PC-9 (cell line): ENCODE results near the gene LRRC1. TPM values are rescaled to one million over a fixed set of nuclear protein-coding genes. Genes with fewer than 3 reads are reported as not detected.

Experiments
- Bru-seq: library from RNA; stranded (reverse); fragments of 400-500 nt; gene quantifications from one replicate; lab custom pipeline; 2021; lab: Mats Ljungman, UMichigan
- BruChase-seq, 2 experiments: library from RNA; stranded (reverse); fragments of 400-500 nt; gene quantifications; one replicate each; lab custom pipeline; 2021; lab: Mats Ljungman, UMichigan
- BruUV-seq: library from RNA; stranded (reverse); fragments of 400-500 nt; replicated peaks from 2 replicates; lab custom pipeline; 2021; lab: Mats Ljungman, UMichigan
- CTCF ChIA-PET: fragments of 300-600 bp; sonication (Branson Sonifier 250); formaldehyde crosslinking; loops from one replicate; lab custom pipeline; 2022; ENCODE audit warnings: antibody characterized with exemption; lab: Charles Lee
- POLR2A ChIA-PET: fragments of 300-600 bp; sonication (Branson Sonifier 250); formaldehyde crosslinking; loops from one replicate; lab custom pipeline; 2022; ENCODE audit warnings: antibody characterized with exemption; ENCODE audit not compliant: unreplicated experiment; lab: Charles Lee
- DNase-seq, 2 experiments: peaks; one replicate each; pipeline versions ENCODE4 v3.0.0 to v3.0.0-alpha.2; 2015 to 2022; ENCODE audit warnings: mixed read lengths in 1 of 2
- H2AFZ ChIP-seq: fragments of 200-600 bp; sonication (generic); 2 replicates; pipeline ENCODE4 v1.8.1; 2017; ENCODE audit warnings: antibody characterized with exemption
- H3F3A ChIP-seq: fragments of 200-600 bp; sonication (generic); 2 replicates; pipeline ENCODE4 v1.8.1; 2017; ENCODE audit warnings: antibody characterized with exemption, mild to moderate bottlenecking, low read depth; ENCODE audit not compliant: insufficient read depth
- H3K27ac ChIP-seq: fragments of 200-600 bp; sonication (generic); 2 replicates; pipeline ENCODE4 v1.6.1; 2016; ENCODE audit warnings: mixed run types
- H3K27me3 ChIP-seq: fragments of 200-600 bp; sonication (generic); 2 replicates; pipeline ENCODE4 v1.6.1; 2016; ENCODE audit warnings: low read depth, mixed run types; ENCODE audit not compliant: insufficient read depth
- H3K36me3 ChIP-seq: fragments of 200-600 bp; sonication (generic); 2 replicates; pipeline ENCODE4 v1.6.1; 2016; ENCODE audit warnings: low read depth, mixed run types
- H3K4me1 ChIP-seq: fragments of 200-600 bp; sonication (generic); replicated peaks from 2 replicates; pipeline ENCODE4 v1.6.1; 2016; ENCODE audit warnings: mixed run types; ENCODE audit not compliant: insufficient read depth
- H3K4me2 ChIP-seq: fragments of 200-600 bp; sonication (generic); 2 replicates; pipeline ENCODE4 v1.6.1; 2017; ENCODE audit warnings: mixed run types
- H3K4me3 ChIP-seq: fragments of 200-600 bp; sonication (generic); 2 replicates; pipeline ENCODE4 v1.6.1; 2016; ENCODE audit warnings: mixed run types
- H3K79me2 ChIP-seq: fragments of 200-600 bp; sonication (generic); 2 replicates; pipeline ENCODE4 v1.6.1; 2017; ENCODE audit warnings: low read depth, mixed run types
- H3K9me2 ChIP-seq: fragments of 200-600 bp; sonication (generic); 2 replicates; pipeline ENCODE4 v1.8.1; 2017; ENCODE audit warnings: mild to moderate bottlenecking; ENCODE audit not compliant: insufficient read depth
- H3K9me3 ChIP-seq: fragments of 200-600 bp; sonication (generic); 2 replicates; pipeline ENCODE4 v1.8.1; 2016; ENCODE audit warnings: low read depth; ENCODE audit not compliant: insufficient read depth
- H4K20me1 ChIP-seq: fragments of 200-600 bp; sonication (generic); 2 replicates; pipeline ENCODE4 v1.8.1; 2017; ENCODE audit not compliant: insufficient read depth
- CTCF ChIP-seq: fragments of 200-600 bp; sonication (generic); conservative IDR thresholded peaks from 2 replicates; pipeline ENCODE4 v1.6.1; 2017; ENCODE audit warnings: mixed run types, antibody characterized with exemption, mild to moderate bottlenecking, moderate library complexity
- EZH2 ChIP-seq: fragments of 200-600 bp; sonication (generic); IDR thresholded peaks from 2 replicates; pipeline ENCODE4 v1.8.0; 2017; ENCODE audit warnings: antibody characterized with exemption, low read depth
- intact Hi-C: fragments of 100-400 bp; cut with micrococcal nuclease; formaldehyde crosslinking; loops from one replicate; pipeline ENCODE4 v1.10.0; 2022; ENCODE audit not compliant: unreplicated experiment
- long read RNA-seq: library from polyadenylated mRNA; stranded (forward); transcript quantifications from one replicate; pipeline ENCODE4 v2.0.0, GENCODE V29; 2022
- total RNA-seq: library from RNA; stranded (reverse); gene quantifications from 2 replicates; pipeline ENCODE4 v1.2.3, GENCODE V29; 2021

The LRRC1 gene
- total RNA-seq = 23.0 and 26.4 TPM in 2 replicates
- Bru-seq, nascent RNA = percentile 81 among the genes with signal in this experiment
- BruChase-seq, experiment 1, labeled RNA remaining after a 2-hour chase = percentile 74 among the genes with signal in this experiment
- BruChase-seq, experiment 2, labeled RNA remaining after a 6-hour chase = percentile 65 among the genes with signal in this experiment
- long read RNA-seq, transcript LRRC1-202 (14 exons, 3,180 nt) = major isoform, 60 of 75 reads
- long read RNA-seq, partial matches to known transcripts = 1 of 75 reads
- long read RNA-seq, other reads (novel, unspliced or antisense) = 13 of 75 reads

DNA sequence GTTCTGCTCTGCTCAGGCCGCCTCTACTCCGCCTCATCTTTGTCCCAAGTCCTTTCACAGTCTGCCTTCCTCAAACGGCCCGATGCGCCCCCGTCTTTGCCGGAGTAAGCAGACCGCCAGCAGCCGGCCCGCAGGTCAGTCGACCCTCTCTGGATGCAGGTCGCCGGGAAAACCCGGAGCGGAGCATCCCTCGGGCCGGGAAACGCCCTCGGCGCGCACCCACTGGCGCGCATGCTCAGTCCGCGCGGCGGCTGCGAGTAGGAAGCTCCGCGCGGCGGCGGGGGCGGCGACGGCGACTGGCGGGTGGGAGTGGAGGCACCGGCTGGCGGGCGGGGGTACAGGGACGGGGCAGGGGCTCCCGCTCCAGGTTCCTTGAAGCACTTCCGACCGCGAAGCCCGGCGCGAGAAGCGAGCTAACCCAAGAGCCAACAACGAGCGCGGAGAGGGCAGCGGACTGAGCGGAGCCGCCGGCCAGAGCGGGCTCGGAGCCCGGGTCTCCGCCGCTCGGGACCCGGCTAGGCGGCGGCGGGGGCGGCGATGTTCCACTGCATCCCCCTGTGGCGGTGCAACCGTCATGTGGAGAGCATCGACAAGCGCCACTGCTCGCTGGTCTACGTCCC is at the start of gene LRRC1:
Gene LRRC1, plus strand, starts transcription at position 286 of the 620 bp plus-strand sequence. Its CDS starts 252 bp downstream, at position 538.
- H3K79me2 ChIP-seq = peaks cover 50% of the 10 kb centered on the region
- H3K36me3 ChIP-seq = no peaks in the 10 kb centered on the region

GRCh38 chr6:53746442-53747103 is 48.2 kb upstream of the LRRC1 start:
- Histone ChIP-seq H3F3A (peaks cover 20% of the 10 kb centered on the region), H3K79me2 (no peaks in the 10 kb centered on the region), H3K4me2 (peak overlapping the region; percentile 57), H3K4me1 (peaks cover 36% of the 10 kb centered on the region), H3K27ac (peak overlapping the region; percentile 55), H3K9me3 (no peaks in the 10 kb centered on the region), H3K9me2 (no peaks in the 10 kb centered on the region), H2AFZ (no peak overlapping the region), H4K20me1 (no peaks in the 10 kb centered on the region), H3K4me3 (no peak overlapping the region; the same call in 1 of the 2 replicates), H3K27me3 (no peaks in the 10 kb centered on the region), H3K36me3 (no peaks in the 10 kb centered on the region)
- no TSS peak for BruUV-seq
- ChIA-PET CTCF (interaction anchor here (0.6 to 0.7 kb wide), 2 partner anchors 18 to 28 kb away, joined by 3 to 4 read pairs; no protein-coding TSS in a partner anchor), POLR2A (no interaction called here)
- peak in 1 of 2 experiments; percentile 66 for DNase-seq
- intact Hi-C loops = loop anchor here (5.0 kb wide), 1 partner anchor 46 kb away; no protein-coding TSS in a partner anchor
- no peak for TF ChIP-seq CTCF
- TF ChIP-seq EZH2 = no peak

More for the DNA sequence above, at the start of gene LRRC1:
- H3K4me3 ChIP-seq = peak within 1 kb of the TSS; percentile 86
- peaks cover 19% of the 10 kb centered on the region for H3F3A ChIP-seq
- intact Hi-C loops = loop anchor here (1.0 to 10.0 kb wide), 7 partner anchors 48 to 300 kb away; partner anchors contain the start of gene GCLC
- no TSS peak for BruUV-seq
- POLR2A ChIA-PET = interaction anchor here (0.5 to 0.7 kb wide), 6 partner anchors 67 to 1352 kb away, joined by 3 to 9 read pairs (median 6); no protein-coding TSS in a partner anchor
- no peaks in the 10 kb centered on the region for H3K9me2 ChIP-seq
- CTCF ChIA-PET = interaction anchor here (0.7 to 5.0 kb wide), 3 partner anchors 68 to 161 kb away, joined by 3 to 23 read pairs (median 9); no protein-coding TSS in a partner anchor
- TF ChIP-seq CTCF = no peak
- TF ChIP-seq EZH2 = no peak
- DNase-seq = peak; percentile 74 to 96
- peak within 1 kb of the TSS; percentile 85 for H3K4me2 ChIP-seq
- peak within 1 kb of the TSS; percentile 70 for H3K27ac ChIP-seq
- H3K9me3 ChIP-seq = 0 out of 2 replicates have a peak, but pooled peaks cover 5% of the 10 kb centered on the region
- H3K27me3 ChIP-seq = no peaks in the 10 kb centered on the region
- peaks cover 4% of the 10 kb centered on the region; the same call in 1 of the 2 replicates for H4K20me1 ChIP-seq
- H2AFZ ChIP-seq = peak within 1 kb of the TSS; percentile 92
- H3K4me1 ChIP-seq = peaks cover 32% of the 10 kb centered on the region
